ENCODE results near the gene PPARGC1A.

GRCh38 chr4:23906839-23907238 is 17.0 kb upstream of the PPARGC1A start:
- TF ChIP-seq POLR2A (IDR thresholded peaks at IDR 0.05) (no peak), CTCF (IDR thresholded peaks at IDR 0.05) (no peak)
